Measurements from ENCODE around the gene NOX5.

GRCh38 chr15:69011641-69012040 lies 2.9 kb upstream of the NOX5 start:
- no peak for TF ChIP-seq CTCF (IDR thresholded peaks at IDR 0.05 in 8 of 11, conservative IDR thresholded peaks at IDR 0.05 in 3 of 11)
- TF ChIP-seq POLR2A (IDR thresholded peaks at IDR 0.05): no peak
- no peak for TF ChIP-seq POLR2AphosphoS5 (IDR thresholded peaks at IDR 0.05)
